Measurements from ENCODE around the gene MAZ.

- TF ChIP-seq GATA2 (IDR thresholded peaks at IDR 0.05; ENCODE audit: low read depth, low read length) (no peak), GATA3 (IDR thresholded peaks at IDR 0.05; ENCODE audit: low read depth, low read length) (no peak)
Observed at GRCh38 chr16:29824589-29825144, 18.3 kb downstream of the MAZ start.

Measured in SH-SY5Y (cell line).